8988T (cell line): ENCODE results near the gene SEC24C.

ENCODE experiments used
- DNase-seq: peaks from one replicate; pipeline ENCODE4 v3.0.0; 2011

Gene SEC24C

DNA sequence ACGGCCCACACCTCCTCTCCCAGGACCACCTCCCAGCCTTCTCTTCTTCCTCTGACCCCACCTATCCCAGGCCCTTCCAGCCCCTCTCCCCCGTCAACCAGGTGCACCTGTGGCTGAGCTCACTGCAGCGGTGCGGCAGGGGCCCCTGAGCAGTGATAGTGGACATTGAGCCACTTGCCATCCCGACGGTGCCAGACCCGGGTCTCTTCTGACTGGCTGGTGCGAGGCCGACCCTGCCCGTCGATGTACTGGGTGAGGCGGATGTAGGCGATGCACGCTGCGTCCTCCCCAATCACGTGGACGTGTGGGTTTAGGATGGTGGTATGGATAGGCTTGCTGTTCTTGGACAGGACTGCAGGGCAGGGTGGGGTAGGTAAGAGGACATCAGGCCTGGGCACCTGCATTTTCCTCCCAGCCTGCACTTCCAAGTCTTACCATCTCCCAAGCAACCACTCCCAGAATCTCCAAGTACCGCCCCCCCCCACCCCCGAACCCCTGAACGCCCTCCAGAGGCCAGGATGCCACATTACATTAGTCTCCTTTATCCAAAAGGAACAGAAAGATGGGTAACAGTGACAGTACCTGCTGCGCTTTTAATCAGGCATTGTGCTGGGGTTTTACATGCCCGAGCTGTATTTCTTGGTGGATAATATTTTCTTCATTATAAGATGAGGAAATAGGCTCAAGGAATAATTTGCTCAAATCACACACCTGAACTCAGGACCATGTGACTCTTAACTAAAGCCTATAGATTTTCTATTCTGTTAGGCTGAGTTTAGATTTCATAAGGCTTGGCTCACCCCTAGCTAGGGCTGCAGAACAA, 70.9 kb downstream of the SEC24C start:
- DNase-seq = peak; percentile 84

DNA sequence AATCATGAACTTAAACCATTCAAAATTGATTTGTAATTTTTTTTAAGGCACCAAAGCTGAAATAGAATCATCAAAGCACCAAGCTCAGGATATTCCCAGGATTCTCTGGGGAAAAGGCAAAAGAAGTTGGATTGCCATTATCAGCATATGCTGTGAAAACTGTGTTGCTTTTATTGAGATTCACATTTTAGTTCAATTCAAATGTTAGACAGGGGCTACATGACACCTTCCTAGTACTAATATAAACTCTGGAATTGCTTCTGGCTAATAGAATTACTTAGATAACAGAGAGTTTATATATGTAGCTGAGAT, 71.5 kb downstream of the SEC24C start:
- DNase-seq = no peak

DNA sequence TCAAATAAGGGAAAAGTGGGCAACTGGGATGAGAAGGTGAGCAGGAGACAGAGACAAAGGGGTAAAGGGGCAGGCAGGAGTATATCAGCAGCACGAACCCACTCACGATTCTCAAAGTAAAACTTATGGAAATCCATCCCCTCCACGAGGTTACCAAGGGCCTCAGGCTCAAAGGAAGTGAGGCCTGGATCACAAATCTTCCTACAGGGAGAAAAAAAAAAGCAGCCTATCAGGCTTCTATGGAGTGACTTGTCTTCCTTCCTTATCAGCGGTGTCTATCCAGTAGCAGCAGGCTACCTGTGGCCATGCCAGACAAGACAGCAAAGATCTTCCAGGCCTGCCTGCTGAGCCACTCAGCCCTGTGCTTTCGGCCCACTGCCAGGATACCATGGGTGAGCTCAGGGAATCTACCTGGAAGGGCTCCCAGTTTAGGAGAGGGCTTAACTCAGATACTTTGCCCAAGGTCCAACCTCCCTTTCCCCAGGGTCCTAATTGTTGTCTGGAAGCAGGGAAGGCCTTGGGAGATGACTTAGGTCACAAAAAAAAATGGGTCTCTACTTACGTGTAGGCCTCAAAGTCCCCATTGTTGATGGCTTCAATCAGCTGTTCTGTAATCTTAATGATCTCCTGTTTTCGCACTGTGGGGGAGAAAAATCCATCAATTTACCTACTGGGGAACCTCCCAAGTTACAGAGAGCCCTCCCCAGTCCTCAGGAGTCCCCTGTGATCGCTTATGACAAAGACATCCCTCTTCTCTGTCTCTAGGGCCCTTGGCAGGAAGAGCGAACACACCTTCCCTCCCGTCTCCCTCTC, 73.0 kb downstream of the SEC24C start:
- no peak for DNase-seq

DNA sequence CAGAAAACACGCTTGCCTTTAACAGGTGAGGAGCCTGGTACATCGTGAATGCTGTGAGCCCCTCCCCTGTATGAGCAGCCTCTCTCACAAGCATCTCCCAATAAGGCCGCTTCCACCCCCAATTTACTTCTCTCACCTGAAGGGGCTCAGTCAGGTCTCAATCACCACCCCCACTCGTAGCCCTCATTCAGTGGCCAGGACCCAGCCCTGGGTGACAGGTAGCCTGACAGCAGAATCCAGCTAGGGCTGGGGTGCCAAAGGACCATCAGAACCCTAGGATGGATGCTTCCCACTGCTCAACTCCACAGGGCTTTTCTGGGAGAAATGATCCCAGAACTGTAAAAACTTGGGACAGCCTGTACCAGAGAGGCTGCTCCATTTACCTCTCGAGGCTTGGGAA, 73.7 kb downstream of the SEC24C start:
- no peak for DNase-seq

DNA sequence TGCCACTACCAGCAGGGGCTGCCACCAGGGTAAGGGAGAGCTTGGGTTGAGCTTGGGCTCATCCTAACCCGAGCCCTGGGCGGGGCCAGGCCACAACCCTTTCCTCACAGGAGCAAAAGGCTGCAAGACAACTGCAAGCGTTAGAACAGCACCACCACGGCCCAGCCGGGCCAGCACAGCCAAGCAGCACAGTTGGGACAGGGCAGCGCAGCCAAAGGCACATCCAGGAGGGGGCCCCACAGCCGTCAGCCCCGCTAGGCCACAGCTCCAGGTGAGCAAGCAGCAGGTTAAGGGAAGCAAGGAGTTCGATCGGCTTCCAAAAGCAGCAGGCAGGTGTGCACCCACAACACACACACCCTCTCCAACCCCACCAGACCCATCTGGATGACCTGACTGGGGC, 74.2 kb downstream of the SEC24C start:
- DNase-seq = no peak

DNA sequence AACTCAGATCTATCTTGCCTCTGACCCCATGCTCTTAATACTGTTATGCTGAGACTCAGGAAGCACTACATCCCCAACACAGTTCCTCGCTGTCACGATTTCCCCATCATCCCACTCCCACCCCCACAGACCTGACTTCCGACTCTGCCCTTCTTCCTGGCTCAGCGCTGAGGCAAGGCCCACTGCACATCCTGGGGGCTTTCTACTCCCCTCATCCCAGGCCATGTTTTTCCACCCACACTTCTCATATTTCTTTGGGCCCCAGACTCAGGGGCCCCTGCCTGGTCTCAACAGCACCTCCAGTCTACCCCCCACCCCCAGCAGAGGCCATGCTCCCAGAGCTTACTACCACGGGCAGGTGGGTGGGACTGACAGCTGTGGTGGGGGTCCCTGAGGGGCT, 74.9 kb downstream of the SEC24C start:
- DNase-seq = no peak

DNA sequence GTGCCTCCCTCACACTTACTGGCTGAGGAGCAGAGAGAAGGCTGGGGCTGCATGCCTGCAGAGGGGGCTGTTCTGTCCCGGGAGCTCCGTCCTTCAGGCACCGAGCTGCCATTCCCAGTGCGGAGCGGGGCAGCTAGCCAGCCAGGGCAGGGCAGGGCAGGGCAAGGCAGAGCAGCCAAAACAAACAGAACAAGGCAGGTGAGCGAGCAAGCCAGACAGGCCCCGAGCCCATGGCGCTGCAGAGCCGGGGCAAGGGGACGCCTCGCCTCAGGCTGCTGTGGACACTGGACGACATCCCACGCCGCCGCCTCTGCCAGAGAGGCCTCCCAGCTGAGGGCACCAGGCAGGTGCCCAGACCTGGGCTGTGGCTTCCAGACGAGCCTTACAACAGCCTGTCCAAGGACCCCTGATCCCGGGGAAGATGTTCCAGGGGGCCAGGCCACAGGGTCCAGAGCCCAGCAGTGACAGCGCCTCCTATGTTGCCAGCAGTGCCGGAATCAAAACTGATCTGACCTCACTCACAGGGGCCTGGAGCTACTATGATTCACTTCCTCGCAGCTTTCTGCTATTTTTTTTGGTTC, 75.4 kb downstream of the SEC24C start:
- DNase-seq = no peak
